GM04503 (cell line): ENCODE measurements around the gene CXCL14.

Experiments
- DNase-seq: peaks from one replicate; pipeline ENCODE4 v3.0.0-alpha.2; 2012; ENCODE audit warnings: low read depth

CXCL14 gene

DNA sequence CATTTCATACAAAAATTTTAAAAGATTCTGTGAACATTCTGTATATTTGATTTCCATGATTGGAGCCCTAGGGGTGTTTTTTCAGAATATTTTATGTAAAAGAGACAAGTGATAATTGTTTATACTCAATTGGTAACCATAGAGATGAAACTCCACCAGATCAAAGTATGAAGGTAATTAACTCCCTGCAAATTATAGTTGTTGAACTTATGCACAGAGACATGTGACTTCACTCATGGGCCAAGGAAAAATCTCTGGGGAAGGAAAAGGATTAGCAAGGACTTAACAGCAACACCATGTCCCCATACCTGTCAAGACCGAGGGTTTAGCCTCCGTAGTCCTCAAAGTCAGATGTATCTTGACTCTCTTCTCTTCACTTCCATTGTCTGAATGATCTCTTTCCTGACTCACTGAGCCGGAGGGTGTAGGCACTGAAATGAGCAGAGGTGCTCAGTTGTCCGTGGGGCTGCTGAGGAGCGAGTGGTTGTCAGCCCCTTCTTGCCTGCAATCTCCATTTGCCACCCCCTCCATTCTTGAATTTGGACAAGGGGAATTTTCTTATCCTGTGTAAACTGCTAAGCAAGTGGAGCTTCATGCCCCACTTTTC is 17.5 kb upstream of the CXCL14 start:
- no peak for DNase-seq

DNA sequence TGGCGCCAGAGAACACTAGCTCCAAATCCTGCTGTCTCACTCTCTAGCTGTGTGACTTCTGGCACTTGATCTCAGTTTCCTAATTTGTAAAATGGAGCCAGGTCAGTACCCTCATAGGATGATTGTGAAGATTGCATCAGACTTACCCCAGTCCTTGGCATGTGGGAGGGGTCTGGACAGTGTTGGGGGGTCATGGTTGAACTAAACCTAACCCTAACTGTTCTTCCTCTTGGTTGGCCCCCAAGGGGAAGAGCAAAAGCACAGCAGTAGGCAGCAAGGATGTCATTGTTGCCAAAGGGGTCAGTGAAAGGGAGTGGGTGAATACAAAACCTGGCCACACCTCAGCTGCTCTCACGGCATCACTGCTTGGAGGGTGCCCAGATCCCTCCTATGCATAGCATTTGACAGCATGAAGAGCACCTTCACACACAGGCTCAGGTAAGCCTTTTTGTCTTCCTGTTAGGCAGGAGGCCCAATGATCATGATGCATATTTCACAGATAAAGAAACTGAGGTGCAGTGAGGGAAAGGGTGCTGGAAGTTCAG is 15.7 kb upstream of the CXCL14 start:
- DNase-seq, result no peak

DNA sequence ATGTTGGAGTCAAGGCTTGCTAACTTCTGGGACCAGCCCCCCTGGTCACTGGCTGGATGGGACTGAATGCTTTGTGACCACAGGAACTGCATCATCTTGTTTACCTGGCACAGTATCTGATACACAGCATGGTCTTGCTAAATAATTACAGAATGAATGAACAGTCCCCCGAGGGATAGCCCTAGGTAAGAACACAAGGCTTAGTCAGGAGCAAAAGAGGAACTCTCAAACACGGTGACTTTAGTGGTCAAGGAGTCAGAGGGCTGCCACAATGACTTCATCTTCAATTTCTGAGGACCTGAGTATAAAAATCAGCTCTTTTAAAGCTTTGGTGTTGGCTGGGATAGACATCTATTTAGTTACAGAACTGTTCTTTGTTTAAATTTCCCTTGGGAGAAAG is 15.1 kb upstream of the CXCL14 start:
- DNase-seq, result no peak

DNA sequence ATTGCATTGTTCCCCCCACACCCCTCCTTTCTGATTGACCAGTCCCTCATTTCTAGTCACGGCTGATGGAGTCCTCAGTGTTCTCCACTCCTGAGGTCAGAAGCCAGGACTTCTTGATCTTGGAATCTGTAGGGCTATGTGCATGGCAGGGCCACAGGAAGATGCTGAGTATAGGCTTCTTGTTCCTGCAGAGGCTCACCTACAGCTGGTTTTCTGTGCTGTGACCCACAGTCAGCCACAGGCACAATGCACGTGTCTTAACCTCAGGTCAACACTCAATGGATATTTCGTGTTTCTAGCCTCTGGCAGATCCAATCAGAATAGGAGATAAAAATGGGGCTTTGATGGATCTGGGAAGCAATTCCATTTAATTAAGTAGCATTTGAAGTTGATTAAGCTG is 14.3 kb upstream of the CXCL14 start:
- DNase-seq, result no peak

DNA sequence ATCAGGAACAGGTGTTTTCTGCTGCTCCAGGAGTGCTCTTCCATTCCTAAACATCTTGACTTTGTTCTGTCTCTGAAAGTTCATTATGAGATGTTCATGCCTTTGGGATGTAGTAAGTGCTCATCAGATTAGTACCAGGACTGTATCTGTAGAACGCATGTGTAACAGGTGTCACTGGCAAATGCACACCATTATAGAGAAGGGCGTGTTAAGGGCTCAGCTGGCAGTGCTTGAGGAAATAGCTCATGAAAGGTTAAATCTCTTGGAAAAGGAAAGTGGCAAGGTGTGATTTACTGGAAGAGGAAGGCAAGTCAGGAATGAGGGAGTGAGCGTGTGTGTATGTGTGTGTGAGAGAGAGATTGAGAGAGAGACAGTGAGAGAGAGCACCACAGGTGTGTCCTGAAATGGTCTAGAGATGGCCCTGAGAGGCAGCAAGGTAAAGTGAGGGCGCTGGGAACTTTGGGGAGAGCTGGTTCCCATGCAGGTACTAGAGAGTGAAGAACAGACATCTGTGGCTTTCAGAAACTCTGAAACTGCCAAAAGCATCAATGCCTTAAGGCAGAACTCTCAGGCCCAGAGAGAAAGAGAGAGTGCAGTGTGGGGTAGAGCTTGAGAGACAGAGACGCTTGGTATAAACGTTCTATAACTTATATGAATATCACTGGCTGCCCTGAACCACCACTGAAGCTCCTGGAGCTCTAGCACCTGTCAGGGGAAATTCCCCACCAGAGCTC is 13.7 kb upstream of the CXCL14 start:
- DNase-seq, result no peak

DNA sequence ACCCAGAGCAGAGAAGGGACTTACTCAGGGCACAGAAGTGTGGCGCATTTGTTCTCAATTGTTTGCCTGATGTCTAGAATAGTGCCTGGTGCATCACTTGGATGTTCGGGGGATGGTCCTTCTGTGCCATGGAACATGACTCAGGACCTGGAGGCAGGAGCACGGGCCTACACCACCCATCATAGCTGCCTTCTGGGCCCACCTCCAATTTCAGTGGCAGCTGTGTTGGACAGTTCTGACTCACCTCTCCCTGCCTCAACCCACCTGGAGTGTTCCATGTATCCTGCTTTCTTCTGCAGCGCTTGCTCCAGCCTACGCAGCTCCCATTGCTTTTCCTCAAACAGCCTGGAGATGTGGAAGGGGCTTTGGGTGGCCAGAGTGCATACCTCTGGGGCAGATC is 12.5 kb upstream of the CXCL14 start:
- no peak for DNase-seq

DNA sequence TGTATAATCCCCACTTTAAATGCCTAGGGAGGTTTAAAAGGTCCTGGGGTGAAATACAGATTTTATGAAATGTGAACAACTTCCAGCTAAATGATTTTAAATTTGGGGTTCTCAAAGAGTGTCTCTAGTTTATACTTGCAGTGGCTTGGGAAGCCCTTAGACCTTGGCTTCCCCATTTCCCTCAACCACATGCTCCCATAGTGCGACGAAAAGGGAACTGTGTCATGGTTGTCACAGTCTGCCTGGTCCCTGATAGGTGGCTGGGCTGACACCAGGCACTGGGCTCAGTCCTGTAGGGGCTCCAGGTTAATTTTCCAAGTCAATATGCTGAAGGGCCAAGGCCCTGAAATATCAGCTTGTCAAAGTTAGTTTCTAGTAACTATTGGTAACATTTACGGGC is 10.4 kb upstream of the CXCL14 start:
- no peak for DNase-seq

DNA sequence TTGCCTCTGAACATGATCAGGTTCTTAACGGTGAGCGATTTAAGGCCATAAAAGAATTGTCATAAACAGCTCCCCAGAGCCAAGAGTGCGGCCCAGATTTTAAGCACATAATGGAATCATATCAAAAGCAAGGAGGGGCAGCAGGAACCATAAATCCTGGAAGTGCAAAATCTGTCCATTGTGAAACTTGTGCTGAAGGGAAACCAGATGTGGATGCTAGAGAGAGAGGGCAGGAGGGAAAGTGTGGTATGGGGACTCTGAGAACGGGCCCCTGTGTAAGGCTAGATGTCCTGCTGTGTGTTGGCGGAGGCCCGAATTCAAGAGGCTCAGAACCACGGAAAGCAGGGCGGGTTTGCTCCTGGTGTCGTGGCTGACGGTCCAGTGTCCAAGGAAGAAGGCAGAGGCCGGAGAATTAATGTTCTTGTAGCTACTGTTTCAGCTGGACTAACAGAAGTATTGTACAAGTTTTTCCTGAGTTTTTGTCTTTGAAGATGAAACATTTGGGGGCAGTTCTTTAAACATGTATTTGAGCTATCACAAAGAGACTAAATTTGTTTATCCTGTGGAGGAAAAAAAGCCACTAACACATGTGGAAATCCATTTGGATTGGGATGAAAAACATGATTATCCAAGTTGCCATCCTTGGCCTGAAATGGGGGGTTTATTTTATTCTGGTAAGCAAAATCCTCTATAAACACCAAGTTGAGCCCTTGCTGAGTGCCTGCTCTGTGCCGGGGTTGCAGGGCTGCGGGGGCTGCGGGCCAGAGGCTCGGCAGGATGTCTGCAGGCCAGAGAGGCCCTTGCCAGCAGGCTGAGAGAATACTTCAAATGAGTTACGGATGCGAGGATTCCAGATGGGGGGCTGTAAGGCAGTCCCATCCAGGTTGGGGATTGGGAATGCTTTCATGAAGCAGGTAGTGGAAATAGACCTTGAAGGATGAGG is 9.2 kb upstream of the CXCL14 start:
- DNase-seq, result no peak

DNA sequence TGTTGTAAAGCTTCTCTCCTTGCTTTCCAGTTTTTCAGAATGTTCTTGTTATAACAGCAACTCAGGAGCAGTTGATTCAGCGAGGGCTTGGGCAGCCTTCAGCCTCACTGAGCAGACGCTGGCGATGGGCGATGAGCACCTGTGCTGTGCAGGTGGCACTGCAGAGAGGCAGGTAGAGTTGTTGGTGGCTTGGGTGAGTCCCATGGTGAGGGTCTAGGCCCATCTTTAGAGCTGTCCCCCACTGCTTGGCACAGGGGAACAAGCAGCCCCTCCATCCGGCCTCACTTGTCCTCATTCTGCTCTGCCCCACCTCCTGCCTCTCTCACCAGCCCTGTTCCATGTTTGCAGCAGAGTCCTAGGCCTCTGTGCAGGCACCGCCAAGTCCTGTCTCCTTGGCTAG is 6.1 kb upstream of the CXCL14 start:
- DNase-seq, result no peak

DNA sequence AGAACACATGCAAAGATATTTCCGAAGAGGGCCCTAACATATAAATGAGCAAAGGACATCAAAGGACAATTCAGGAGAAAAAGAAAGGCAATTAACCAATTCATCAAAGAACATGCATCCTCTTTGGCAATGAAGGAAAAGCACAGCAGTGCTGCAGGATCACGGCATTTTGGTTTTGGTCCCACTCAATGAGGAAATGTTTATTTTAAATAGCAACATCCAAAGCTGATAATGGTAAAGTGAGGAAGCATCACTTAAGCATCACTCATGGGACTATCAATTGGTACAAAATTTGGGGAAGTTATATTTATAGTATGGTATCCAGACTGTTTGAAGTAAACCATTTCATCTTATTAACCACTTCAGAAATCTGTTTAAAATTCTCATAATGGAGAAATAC is 5.5 kb upstream of the CXCL14 start:
- DNase-seq, result no peak

DNA sequence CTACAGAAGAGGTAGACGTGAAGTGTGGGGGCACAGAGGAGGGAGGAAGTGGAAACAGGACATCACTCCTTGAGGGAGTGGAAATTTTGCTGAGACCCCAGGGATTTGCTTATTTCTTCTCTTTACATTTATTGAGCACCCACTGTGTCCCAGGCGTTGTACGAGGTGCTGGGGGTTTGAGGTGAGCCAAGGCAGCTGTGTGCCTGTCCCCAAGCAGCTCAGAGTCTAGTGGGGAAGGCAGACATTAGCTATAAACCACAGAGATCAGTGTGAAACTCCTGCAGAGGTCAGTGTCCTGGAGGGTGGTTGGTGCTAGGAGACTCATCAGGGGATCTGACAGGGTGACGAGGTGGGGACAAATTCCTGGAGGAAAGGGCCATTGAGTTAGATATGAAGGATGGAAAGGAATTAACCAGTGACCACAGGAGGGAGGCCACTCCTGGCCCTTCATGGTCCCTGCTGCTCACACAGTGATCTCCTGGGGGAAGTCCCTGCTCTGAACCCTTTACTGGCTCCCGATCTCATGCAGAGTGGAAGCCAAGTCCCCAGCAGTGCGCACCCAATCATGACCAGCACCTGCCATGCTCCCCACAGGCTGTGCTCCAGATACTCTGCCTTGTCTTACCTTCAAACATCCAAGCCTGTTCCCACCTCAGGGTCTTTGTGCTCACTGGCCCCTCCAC is 3.4 kb upstream of the CXCL14 start:
- DNase-seq, result no peak

DNA sequence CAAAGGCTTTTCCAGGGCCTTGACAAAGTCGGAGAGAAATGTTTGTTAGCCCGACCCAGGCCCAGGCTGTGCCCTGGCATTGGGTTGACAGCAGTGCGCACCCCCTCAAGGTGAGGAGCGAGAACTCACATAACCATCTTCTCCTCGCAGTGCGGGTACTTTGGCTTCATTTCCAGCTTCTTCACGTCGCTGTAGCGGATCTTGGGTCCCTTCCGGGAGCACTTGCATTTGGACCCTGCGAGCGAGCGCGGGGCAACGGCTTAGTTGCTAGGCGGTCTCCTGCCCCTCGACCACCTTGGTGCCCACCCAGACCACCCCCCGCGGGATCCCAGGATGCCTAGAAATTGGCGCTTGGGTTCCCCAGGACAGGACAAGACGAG is 496 bp downstream of the CXCL14 start:
- no peak for DNase-seq

DNA sequence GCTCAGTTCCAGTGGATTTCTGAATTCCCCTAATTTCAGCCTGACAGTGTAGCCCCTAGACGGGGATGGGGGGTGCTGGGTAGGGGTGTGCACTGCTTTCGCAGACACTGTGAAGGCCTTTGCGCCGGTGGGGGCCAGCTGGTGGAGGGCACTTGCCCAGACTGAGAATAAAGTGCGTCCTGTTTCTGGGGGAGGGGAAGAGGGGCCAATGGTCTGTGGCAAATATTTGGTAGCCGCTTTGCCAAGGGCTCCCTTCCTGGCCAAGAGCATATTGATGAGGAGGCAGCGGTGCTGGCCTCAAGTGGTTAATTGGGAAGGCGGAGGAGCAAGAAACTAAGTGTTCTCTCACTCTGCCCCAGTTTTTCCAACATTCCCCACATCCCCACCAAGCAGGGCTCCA is 1.4 kb downstream of the CXCL14 start:
- DNase-seq, result no peak

DNA sequence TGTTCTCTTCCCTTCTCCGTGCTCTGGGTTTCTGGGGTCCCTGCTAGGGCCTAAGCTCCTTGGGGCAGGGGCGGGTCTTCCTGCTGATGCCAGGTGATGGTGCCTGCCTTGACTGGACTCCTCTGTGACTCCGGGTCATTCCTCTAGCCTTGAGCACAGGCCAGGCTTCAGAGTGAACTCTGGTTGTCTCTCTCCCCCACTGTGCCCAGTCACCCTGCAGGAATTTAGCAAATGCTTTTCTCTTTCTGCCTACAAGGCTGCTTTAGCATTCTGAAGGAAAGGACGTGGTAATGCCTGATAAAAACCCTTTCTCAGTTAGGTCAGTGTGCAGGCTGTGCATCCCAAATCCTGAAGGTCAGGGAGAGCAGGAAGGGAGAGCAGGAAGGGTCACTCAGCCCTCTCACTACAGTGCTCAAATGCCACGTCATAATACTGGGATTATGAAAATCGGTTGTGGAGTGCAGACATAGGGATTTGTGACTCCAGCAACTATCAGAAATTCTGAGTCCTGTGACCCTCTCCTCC is 2.7 kb downstream of the CXCL14 start:
- peak; percentile 39 for DNase-seq

DNA sequence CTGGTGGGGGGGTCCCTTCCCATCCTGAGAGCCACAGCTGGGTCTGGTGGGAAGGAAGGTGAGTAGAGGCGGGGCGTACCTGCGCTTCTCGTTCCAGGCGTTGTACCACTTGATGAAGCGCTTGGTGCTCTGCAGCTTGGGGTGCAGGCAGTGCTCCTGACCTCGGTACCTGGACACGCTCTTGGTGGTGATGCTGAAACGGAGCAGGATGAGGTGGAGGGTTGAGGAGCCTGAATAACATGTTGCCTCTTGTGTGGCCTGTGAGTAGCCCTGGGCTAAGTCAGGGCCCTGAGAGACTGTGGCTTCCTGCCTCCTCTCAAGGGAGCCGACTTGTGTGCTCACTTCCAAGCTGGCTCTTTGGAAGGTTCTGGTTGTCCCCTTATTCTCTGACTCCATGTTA is 4.3 kb downstream of the CXCL14 start:
- no peak for DNase-seq

DNA sequence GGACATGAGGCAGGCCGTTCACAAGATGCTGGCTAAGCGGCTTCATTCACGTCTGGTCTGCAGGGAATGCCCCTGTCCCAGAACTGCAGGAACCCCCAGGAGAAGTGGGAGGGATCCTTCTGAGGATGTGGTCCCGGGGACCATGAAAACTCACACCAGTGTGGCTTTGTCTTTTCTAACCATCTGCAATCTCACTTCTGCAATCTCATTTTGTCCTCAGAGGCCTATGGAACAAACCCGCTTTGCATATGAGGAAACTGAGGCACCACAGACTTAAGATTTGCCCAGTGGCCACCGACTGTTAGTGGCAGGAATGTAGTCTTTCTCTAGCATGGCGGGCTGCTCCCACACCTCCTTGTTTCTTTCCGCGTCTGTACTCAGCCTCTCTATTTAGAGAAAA is 6.9 kb downstream of the CXCL14 start:
- no peak for DNase-seq

DNA sequence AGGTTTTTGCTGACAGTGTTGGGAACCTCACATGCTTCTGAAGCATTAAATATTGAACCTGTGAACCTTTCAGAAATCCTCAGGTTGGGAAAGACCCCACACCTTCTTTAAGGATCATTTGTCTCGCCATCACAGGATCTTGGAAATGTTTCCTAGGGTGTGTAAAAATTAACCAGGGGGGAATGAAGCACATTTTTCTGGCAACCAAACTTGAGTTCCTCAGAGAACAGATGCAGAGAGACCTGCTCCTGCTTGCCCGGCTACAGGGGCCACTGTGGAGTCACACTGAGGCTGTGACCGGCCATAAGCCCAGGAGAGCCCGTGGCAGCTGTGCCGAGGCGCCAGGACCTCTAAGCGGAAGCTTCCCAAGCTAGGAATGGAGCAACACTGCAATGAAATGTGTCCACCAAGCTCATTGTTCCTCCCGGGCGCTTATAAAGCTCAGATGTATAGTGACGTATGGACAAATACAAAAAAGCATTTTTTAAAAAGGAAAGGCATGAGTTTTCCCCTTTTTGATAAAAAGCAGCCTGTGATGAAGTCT is 7.7 kb downstream of the CXCL14 start:
- DNase-seq, result no peak

DNA sequence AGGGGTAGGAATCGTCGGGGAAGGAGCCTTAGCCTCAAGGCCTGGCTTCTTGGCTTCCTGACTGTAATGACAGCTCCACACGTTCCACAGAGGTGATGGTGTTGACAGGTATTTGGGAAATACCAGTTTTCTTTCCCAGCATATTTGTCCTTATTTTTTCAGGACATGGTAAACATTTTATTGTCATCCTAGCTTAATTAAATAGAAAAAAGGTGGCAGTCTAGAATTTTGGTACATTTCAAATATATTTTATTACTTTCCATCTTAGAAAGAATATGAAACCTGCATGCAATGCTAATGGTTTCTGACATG is 8.4 kb downstream of the CXCL14 start:
- no peak for DNase-seq

DNA sequence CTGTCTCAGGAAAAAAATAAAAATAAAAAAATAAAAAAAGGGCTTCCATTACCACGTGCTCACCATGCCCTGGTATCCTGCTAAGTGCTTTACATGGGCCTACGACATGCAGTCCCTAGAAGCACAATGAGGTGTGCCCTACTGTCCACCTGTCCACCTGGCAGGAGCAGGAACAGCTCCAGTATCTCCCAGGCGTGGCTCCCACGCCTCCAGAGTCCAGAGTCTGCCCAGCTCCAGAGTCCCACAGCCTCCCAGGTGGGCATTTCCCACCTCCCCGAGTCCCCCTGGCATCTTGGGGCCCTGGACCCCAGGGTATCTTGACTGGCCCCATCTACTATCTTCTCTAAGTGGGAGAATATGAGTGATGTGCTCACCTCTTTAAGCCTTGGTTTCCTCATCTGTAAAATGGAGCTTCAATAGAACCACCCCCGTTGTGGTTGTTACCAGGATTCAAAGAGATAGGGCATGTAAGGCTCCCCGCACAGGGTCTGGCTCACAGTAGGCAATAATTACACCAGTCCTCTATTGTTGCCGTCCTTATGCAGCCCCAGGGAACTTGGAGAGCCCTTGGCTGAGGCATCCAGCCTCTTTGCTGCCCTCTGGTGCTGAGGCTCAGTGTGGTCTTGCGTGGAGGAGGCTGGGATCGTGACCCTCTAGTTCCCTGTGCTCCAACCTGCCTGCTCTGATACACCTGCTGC is 8.9 kb downstream of the CXCL14 start:
- no peak for DNase-seq

DNA sequence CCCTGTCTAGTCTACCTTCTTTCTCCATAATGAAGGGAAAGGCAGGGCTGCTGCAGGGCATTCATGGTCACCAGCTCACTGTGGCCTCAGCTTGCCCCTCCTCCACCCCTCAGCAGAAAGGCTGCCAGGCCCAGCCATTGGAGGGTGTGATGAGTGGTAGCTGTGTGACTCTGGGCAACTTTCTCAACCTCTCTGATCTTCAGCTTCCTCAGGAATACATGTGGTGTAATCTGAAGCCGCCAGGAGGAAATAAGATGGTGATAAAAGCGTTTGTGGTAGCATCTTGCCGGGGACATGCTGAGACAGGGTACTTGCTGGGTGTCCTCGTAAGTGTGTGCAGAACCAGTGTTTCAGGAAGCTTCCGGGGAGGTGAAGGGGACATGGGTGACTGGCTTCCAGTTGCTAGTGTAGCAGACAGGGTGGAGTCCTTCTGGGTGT is 9.8 kb downstream of the CXCL14 start:
- no peak for DNase-seq

DNA sequence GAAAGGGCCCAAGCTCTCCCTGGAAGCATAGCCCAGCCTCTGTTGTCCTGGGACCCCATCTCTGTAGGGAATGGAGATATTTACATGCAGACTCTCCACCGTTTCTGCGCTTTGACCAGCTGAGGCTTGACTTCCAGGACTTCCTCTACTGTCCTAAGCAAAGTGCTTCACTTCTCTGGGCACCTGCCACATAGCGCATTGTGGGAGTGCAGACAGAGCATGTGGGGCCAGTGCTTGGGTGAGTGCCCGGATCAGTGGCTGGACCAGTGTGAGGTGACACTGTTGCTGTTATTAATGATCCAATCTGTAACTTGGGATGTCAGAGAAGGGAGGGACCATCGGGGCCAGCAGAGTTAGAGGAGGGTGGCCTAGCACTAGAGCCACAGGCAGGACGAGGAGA is 10.5 kb downstream of the CXCL14 start:
- no peak for DNase-seq
